GM19099 (cell line): ENCODE measurements around the gene TRIM29.

Source experiments
- POLR2A ChIP-seq: IDR thresholded peaks from 3 replicates; pipeline ENCODE4 v1.6.1; 2011; ENCODE audit warnings: low read depth; ENCODE audit not compliant: insufficient read length; ENCODE audit errors: extremely low read depth

Gene TRIM29

GRCh38 chr11:120178561-120179056, 40.7 kb upstream of the TRIM29 start:
- TF ChIP-seq POLR2A = no peak

DNA sequence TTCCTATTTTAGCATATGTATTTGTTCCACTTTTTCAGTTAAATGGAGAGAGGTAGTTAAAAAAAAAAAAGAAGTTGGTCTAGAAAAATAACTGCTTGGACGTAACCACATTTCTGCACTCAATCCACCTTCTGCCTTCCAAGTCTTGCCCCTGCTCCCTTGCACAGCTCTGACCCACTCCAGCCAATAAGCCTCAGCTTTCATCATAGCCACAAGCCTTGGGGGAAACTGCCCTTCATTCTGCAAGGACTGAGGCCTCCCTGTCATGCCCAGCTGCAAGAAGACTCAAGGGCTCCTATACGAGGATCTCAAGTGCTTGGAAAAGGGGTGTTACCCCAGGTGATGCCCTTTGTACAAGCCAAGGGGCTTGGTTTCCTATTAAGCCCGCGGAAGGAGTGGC, 37.0 kb upstream of the TRIM29 start:
- TF ChIP-seq POLR2A = no peak

GRCh38 chr11:120173807-120174206, 35.9 kb upstream of the TRIM29 start:
- no peak for TF ChIP-seq POLR2A

- TF ChIP-seq POLR2A = no peak
Measured at GRCh38 chr11:120173019-120173705, 35.2 kb upstream of the TRIM29 start.

- no peak for TF ChIP-seq POLR2A
Measured at GRCh38 chr11:120172054-120172911, 34.4 kb upstream of the TRIM29 start.

DNA sequence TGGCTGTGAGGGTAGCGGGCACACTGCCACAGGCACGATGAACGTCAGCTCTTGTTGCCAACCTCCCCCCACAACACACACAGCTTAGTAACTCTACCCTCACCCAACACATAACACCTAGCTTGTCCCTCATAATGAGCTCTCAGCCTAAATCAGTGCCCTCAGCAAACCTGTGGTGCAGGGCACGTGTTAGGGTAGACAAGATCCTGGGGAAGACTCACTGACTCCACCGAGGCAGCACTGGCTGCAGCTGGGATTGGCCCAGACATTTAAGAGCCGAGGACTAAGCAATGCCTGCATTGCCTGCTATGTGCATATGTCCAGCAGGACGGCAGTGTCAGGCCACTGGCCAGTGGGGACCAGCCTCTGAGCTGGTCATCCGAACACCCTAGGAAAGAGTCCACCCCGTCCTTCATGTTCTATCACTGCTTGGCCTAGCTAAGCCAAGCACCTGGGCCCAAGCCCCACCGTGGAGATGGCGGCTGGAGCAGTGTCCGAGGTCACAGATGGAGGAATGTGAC, 32.9 kb upstream of the TRIM29 start:
- no peak for TF ChIP-seq POLR2A

- no peak for TF ChIP-seq POLR2A
Measured at GRCh38 chr11:120169981-120170698, 32.2 kb upstream of the TRIM29 start.

- TF ChIP-seq POLR2A = no peak
Measured at GRCh38 chr11:120168960-120169681, 31.2 kb upstream of the TRIM29 start.

- no peak for TF ChIP-seq POLR2A
Measured at GRCh38 chr11:120168108-120168959, 30.4 kb upstream of the TRIM29 start.

GRCh38 chr11:120167659-120168058, 29.7 kb upstream of the TRIM29 start:
- TF ChIP-seq POLR2A = no peak

- no peak for TF ChIP-seq POLR2A
Measured at GRCh38 chr11:120160436-120160835, 22.5 kb upstream of the TRIM29 start.

DNA sequence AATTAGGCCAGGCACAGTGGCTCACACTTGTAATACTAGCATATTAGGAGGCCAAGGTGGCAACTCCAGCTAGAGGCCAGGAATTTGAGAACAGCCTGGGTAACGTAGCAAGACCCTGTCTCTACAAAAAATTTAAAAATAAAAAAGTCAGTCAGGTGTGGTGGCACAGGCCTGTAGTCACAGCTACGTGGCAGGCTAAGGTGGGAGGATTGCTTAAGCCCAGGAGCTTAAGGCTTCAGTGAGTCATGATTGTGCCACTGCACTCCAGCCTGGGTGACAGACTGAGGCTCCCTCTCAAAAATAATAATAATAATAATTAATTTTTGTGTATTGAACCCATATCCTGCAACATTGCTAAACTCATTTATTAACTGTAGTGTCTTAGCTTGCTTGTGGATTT, 15.3 kb upstream of the TRIM29 start:
- no peak for TF ChIP-seq POLR2A

DNA sequence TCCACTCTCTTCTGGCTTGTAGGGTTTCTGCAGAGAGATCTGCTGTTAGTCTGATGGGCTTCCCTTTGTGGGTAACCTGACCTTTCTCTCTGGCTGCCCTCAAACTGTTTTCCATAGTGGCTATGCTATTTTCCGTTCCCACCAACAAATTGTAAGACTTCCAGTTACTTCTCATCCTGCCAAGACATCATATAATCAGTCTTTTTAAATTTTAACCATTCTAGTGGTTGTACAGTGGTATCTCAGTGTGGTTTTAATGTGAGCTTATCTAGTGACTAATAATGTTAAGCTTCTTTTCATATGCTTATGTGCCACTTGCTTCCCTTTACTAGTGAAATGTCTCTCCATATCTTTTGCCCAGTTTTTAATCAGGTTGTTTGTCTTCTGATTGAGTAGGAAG, 13.6 kb upstream of the TRIM29 start:
- no peak for TF ChIP-seq POLR2A

GRCh38 chr11:120149246-120149645, 11.3 kb upstream of the TRIM29 start:
- no peak for TF ChIP-seq POLR2A
